ENCODE data around the gene PARP14. TPM values are rescaled to one million over a fixed set of nuclear protein-coding genes. Genes with fewer than 3 reads are reported as not detected.
A peak's percentile ranks its signal among the peaks of the same experiment; 100 is the strongest.

Gene PARP14
- total and polyA plus RNA-seq, 10 of the 15 experiments (the other 5 are each of a cell fraction or from before 2014, with no cell fraction given): 21.6 to 189 (median 92.7) TPM

GRCh38 chr3:122642935-122643334, 37.7 kb upstream of the PARP14 start:
- ChIA-PET RAD21 (ENCODE audit: unreplicated experiment) (interaction anchor here (1.6 to 1.8 kb wide), 4 partner anchors 15 to 65 kb away, joined by 4 to 5 read pairs (median 4); no protein-coding TSS in a partner anchor), SMC1A (ENCODE audit: uncharacterized antibody, unreplicated experiment) (interaction anchor here (1.7 to 5.6 kb wide), 5 partner anchors 11 to 63 kb away, joined by 4 to 68 read pairs (median 7); no protein-coding TSS in a partner anchor), CTCF (interaction anchor here (1.5 to 2.0 kb wide), 2 partner anchors 22 to 36 kb away, joined by 4 to 7 read pairs; no protein-coding TSS in a partner anchor), POLR2A (interaction anchor here (0.6 to 1.9 kb wide), 4 partner anchors 22 to 180 kb away, joined by 3 to 7 read pairs (median 6); no protein-coding TSS in a partner anchor)
- no peaks in the 10 kb centered on the region for H4K20me1 ChIP-seq (ENCODE audit: control insufficient read depth, insufficient read depth)
- FAIRE-seq (peak; percentile 54), DNase-seq (ENCODE audit: low read depth, low spot score) (peak; percentile 65), ATAC-seq (peak; percentile 78)
- no TSS peak for BruUV-seq (replicated peaks)
- no peaks in the 10 kb centered on the region for H3K9me3 ChIP-seq (replicated peaks; ENCODE audit: control insufficient read depth, insufficient read depth, low read length)
- no peak overlapping the region for H3K4me3 ChIP-seq
- H3K9ac ChIP-seq (ENCODE audit: control insufficient read depth, insufficient read depth, low read length): no peak overlapping the region
- H2AFZ ChIP-seq (ENCODE audit: control insufficient read depth, low read depth, low read length): no peak overlapping the region
- H3K79me2 ChIP-seq (ENCODE audit: control insufficient read depth, insufficient read depth, low read length): no peaks in the 10 kb centered on the region
- intact Hi-C loops (cut with micrococcal nuclease; ENCODE audit: unreplicated experiment): no loop called here
- peaks cover 22% of the 10 kb centered on the region for H3K4me1 ChIP-seq (ENCODE audit: control insufficient read depth, insufficient read depth, low read length)
- in situ Hi-C loops (cut with MboI): no loop called here
- H3K36me3 ChIP-seq (ENCODE audit: control insufficient read depth in 2 of 2, insufficient read depth in 2 of 2, low read length in 1 of 2): no peaks in the 10 kb centered on the region; a peak in 1 of 4 replicates
- H3K27me3 ChIP-seq (replicated peaks in 1 of 2; ENCODE audit: control insufficient read depth in 2 of 2, insufficient read depth in 2 of 2, low read length in 1 of 2): no peaks in the 10 kb centered on the region
- 33% methylated on average over 2 of the region's 2 CpGs for WGBS (ENCODE audit: insufficient coverage, insufficient replicate concordance, low lambda C conversion rate, missing lambda C conversion rate)
- no peak overlapping the region for H3K27ac ChIP-seq (ENCODE audit: control insufficient read depth, insufficient read depth)
- no peak overlapping the region for H3K4me2 ChIP-seq (ENCODE audit: control insufficient read depth, insufficient read depth)
- TF ChIP-seq RAD21 (IDR thresholded peaks at IDR 0.05; ENCODE audit: insufficient read depth, low read depth, low read length): no peak
- TF ChIP-seq SREBF2 (IDR thresholded peaks at IDR 0.05; ENCODE audit: low read length): no peak
- no peak for TF ChIP-seq SMC3 (IDR thresholded peaks at IDR 0.05; ENCODE audit: borderline replicate concordance, low read length)
- no peak for TF ChIP-seq TAF1 (IDR thresholded peaks at IDR 0.05; ENCODE audit: borderline replicate concordance, low read depth, low read length)
- no peak for TF ChIP-seq POLR2A (IDR thresholded peaks at IDR 0.05; ENCODE audit: low read depth, low read length)
- TF ChIP-seq IRF3 (IDR thresholded peaks at IDR 0.05): no peak
- TF ChIP-seq STAT3 (IDR thresholded peaks at IDR 0.05; ENCODE audit: low read depth, low read length): no peak
- no peak for TF ChIP-seq GABPA (IDR thresholded peaks at IDR 0.05; ENCODE audit: low read depth)
- TF ChIP-seq ZNF24 (IDR thresholded peaks at IDR 0.05): 0 out of 2 replicates have a peak, but pooled peaks have one; percentile 7
- no peak for TF ChIP-seq CBFB (IDR thresholded peaks at IDR 0.05; ENCODE audit: low read depth)
- TF ChIP-seq SIN3A (IDR thresholded peaks at IDR 0.05; ENCODE audit: low read depth, low read length): no peak
- no peak for TF ChIP-seq FOXM1 (IDR thresholded peaks at IDR 0.05; ENCODE audit: low read depth, low read length)
- peak; percentile 31 for TF ChIP-seq SKIL (IDR thresholded peaks at IDR 0.05; ENCODE audit: low read depth, poor library complexity, severe bottlenecking)
- TF ChIP-seq POU2F2 (IDR thresholded peaks at IDR 0.05; ENCODE audit: borderline replicate concordance, low read depth, low read length): peak; percentile 85; the same call in 2 of the 3 replicates
- peak; percentile 71 to 77 for TF ChIP-seq IKZF2 (IDR thresholded peaks at IDR 0.05)
- TF ChIP-seq MAX (IDR thresholded peaks at IDR 0.05; ENCODE audit: low read depth, low read length): no peak
- TF ChIP-seq EP300 (IDR thresholded peaks at IDR 0.05; ENCODE audit: borderline replicate concordance in 1 of 2, control insufficient read depth in 1 of 2, low read depth in 2 of 2, low read length in 2 of 2): peak; percentile 38 to 43; a peak in 2 of 4 replicates
- no peak for TF ChIP-seq MEF2B (IDR thresholded peaks at IDR 0.05; ENCODE audit: partially characterized antibody, poor library complexity, severe bottlenecking)
- no peak for TF ChIP-seq MYC (IDR thresholded peaks at IDR 0.05; ENCODE audit: insufficient read depth, insufficient read length, insufficient replicate concordance, low read length, severe bottlenecking)
- TF ChIP-seq IRF5 (IDR thresholded peaks at IDR 0.05; ENCODE audit: borderline replicate concordance): no peak
- TF ChIP-seq IKZF1 (conservative IDR thresholded peaks at IDR 0.05): 0 out of 2 replicates have a peak, but pooled peaks have one; percentile 30

Data from GM12878 (cell line).